ENCODE data around the gene ACER2. TPM values are rescaled to one million over a fixed set of nuclear protein-coding genes. Genes with fewer than 3 reads are reported as not detected.

The ACER2 gene
- total RNA-seq, 3 donors from 2014 or later: 5.3 to 11.5 (median 11.1) TPM

- no peak for TF ChIP-seq CTCF (IDR thresholded peaks at IDR 0.05)
- Histone ChIP-seq H3K9me3 (no peaks in the 10 kb centered on the region), H3K36me3 (ENCODE audit: low read depth) (no peaks in the 10 kb centered on the region), H3K4me1 (ENCODE audit: low read depth) (no peaks in the 10 kb centered on the region), H3K4me3 (no peak overlapping the region)
- ATAC-seq (no peak), DNase-seq (no peak)
- intact Hi-C loops (cut with DNase I, micrococcal nuclease): no loop called here
Measured at GRCh38 chr9:19423163-19423562, 14.4 kb downstream of the ACER2 start.

GRCh38 chr9:19424176-19424779 is 15.5 kb downstream of the ACER2 start:
- no peak for DNase-seq
- H3K36me3 ChIP-seq (ENCODE audit: low read depth): no peaks in the 10 kb centered on the region
- ATAC-seq: no peak
- H3K4me3 ChIP-seq: no peak overlapping the region
- no peaks in the 10 kb centered on the region for H3K9me3 ChIP-seq
- intact Hi-C loops (cut with DNase I, micrococcal nuclease): no loop called here
- no peaks in the 10 kb centered on the region for H3K4me1 ChIP-seq (ENCODE audit: low read depth)
- TF ChIP-seq CTCF (IDR thresholded peaks at IDR 0.05): no peak

DNA sequence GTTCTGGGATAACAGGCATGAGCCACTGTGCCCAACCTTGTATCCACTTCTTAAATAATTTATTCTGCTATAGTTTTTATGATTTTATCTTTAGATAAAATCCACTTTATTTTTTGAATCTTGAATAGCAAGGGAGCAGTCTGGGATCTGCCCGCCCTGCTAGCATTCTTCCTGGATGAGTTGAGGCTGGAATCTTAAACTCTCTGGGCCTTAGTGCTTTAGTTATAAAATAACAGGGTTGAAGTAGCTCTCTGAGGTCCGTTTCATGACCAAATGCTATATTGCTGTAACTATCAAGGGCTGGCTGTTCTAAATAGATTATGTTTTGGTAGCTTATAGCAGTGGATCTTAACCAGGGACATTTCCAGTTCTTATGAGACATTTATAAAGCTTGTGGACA is 20.8 kb downstream of the ACER2 start:
- Histone ChIP-seq H3K9me3 (no peaks in the 10 kb centered on the region), H3K4me3 (no peak overlapping the region), H3K36me3 (ENCODE audit: low read depth) (no peaks in the 10 kb centered on the region), H3K4me1 (ENCODE audit: low read depth) (no peaks in the 10 kb centered on the region)
- no peak for TF ChIP-seq CTCF (IDR thresholded peaks at IDR 0.05)
- intact Hi-C loops (cut with DNase I, micrococcal nuclease): no loop called here
- ATAC-seq: no peak
- no peak for DNase-seq

DNA sequence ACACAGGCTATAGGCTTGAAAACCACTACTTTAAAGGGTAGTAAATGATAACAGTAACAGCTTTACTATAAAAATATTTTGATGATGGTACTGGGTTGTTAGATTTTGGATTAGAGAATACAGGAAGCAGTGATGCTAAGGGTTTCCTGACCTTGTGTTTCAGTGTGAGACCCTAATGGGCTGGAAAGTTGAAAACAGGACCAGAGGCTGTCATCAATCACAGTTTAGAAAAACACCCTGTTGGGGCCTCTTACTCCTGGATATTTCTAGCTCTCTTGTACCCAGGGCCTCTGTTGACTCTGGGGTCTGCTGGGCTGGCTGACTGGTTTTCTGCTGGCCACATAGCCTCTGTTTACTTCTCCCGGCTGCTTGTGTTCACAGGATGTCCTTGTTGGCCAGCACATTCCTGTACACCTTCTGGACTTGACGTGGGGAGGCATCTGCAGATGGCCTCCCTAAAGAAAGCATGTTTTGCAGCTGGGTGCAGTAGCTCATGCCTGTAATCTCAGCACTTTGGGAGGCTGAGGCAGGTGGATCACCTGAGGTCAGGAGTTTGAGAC is 21.5 kb downstream of the ACER2 start:
- Histone ChIP-seq H3K9me3 (no peaks in the 10 kb centered on the region), H3K4me1 (ENCODE audit: low read depth) (no peaks in the 10 kb centered on the region), H3K36me3 (ENCODE audit: low read depth) (no peaks in the 10 kb centered on the region), H3K4me3 (no peak overlapping the region)
- TF ChIP-seq CTCF (IDR thresholded peaks at IDR 0.05): no peak
- ATAC-seq (no peak), DNase-seq (no peak)
- intact Hi-C loops (cut with DNase I, micrococcal nuclease): no loop called here

DNA sequence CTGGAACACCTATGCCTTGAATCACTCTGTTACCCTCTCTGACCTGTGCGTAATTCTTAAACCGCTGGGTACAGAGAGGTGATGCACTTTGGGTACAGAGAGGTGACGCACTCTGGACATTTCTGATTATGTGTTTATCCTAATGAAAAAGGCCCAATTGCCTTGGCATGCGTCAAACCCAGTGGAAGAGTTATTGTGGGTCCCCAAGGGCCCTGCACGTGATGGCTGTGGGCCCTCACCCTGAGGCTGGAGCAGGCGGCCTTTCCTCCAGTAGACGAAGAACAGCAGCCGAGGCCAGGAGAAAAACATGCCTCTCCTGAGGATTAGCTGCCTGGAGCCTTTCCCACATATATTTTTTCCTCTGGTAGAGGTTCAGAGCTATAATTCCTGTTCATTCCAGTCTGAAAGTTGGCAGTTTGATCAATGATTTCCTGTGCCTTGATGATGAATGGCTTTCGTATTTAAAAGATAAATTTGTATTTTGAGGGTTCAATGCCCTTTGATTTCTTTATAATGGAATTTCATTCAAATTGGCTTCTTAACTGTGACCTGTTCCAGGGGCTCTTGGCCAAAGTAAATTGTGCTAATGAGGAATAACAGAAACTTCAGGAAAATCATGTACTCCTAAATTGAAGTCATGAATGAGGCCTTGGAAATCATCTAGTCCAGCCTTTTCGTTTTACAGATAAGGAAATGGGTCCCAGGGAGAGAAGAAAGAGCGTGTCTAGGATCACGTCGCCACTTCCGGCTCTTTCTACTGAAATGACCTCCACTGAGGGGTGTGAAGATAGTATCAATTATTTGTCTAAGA is 22.8 kb downstream of the ACER2 start:
- intact Hi-C loops (cut with DNase I, micrococcal nuclease): no loop called here
- no peaks in the 10 kb centered on the region for H3K36me3 ChIP-seq (ENCODE audit: low read depth)
- no peak overlapping the region for H3K4me3 ChIP-seq
- H3K4me1 ChIP-seq (ENCODE audit: low read depth): no peaks in the 10 kb centered on the region
- H3K9me3 ChIP-seq: no peaks in the 10 kb centered on the region
- no peak for ATAC-seq
- DNase-seq: no peak
- TF ChIP-seq CTCF (IDR thresholded peaks at IDR 0.05): no peak

Data from mucosa of descending colon (tissue), 3 donors.